GM19351 (cell line): ENCODE data around the gene GON4L.
"Not testable (repeated sequence)": the region's sequence is repeated elsewhere in the genome, so short reads cannot be mapped to it uniquely, and the experiment has no call there.

Experiments
- ATAC-seq: cut with Tn5 transposase; IDR thresholded peaks from one replicate; pipeline ENCODE4 v1.9.1; 2021; ENCODE audit warnings: mild to moderate bottlenecking, moderate library complexity; ENCODE audit not compliant: unreplicated experiment

GON4L gene

DNA sequence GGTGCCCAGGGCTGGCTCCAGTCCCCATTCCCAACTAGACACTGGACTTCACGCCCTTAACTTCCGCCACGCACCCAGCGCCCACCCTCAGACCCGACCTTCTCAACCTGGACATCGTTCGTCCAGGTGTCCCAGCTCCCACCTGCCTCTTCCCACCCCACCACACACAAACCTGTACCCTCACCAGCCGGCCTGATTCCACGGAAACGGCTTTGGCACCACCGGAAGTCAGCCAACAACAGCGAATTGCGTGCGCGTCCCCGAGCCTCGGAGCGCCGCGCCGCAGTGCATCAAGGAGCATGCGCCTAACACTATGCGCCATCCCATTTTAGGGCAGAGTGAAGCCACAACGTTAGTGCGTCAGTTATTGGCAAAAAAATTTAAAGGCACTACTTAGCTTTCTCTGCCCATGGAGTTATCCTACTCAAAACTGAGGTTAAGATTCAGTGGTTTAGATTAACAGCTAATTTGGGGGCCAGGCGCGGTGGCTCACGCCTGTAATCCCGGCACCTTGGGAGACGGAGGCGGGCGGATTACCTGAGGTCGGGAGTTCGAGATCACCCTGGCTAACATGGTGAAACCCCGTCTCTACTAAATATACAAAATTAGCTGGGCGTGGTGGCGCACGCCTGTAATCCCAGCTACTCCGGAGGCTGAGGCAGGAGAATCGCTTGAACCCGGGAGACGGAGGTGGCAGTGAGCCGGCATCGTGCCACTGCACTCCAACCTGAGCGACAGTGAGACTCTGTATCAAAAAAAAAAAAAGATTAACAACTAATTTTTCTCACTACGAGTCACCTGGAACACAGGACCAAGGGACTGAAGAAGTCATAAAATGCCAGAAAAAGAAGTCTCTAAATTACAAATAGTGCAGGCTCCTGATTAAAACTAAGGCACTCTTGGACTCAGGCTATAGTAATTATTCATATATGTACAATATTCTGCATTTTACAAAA is at the start of gene GON4L:
Gene GON4L (minus strand): TSS at position 240 of the 956 bp plus-strand sequence. CDS start 3,434 bp downstream, outside the sequence.
- ATAC-seq: peak; percentile 50

DNA sequence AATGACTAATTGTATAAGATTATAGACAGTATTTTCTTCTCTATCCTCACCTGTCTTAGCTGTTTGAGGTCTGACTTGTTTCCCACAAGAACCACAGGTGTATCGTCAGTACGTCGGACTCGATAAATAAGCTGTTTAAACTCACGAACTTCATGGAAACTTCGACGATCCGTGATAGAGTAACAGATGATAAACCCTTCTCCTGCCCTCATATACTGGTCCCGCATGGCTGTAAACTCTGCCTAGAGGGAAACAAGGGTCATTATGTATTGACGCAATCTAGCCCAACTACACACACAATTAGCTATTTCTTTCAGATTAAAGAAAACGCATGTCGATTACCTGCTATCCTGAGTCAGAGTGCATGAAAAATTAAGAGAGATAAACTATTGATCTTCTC is 47.2 kb upstream of the GON4L start:
- no peak for ATAC-seq

- no peak for ATAC-seq
Observed at GRCh38 chr1:155900161-155900560, 43.1 kb upstream of the GON4L start.

DNA sequence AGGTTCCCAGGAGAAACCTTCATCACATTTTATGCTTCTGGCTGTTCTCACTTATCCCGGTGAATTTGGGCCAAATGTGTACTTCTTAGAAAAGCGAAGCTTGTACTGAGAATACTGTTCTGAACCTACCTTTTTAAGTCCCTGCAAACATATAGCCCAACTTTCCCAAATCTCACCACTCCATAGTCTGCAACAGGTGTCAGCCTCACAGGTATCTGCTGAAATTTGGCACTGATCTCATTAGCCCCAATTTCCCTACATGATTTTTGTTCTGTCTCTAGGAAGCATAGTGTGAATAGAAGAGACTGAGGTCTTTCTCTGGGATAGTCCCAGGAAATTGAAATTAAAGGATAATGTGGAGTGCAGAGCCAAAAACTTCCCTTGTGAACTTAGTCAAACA is 42.7 kb upstream of the GON4L start:
- no peak for ATAC-seq

- no peak for ATAC-seq
Observed at GRCh38 chr1:155898888-155899287, 41.9 kb upstream of the GON4L start.

DNA sequence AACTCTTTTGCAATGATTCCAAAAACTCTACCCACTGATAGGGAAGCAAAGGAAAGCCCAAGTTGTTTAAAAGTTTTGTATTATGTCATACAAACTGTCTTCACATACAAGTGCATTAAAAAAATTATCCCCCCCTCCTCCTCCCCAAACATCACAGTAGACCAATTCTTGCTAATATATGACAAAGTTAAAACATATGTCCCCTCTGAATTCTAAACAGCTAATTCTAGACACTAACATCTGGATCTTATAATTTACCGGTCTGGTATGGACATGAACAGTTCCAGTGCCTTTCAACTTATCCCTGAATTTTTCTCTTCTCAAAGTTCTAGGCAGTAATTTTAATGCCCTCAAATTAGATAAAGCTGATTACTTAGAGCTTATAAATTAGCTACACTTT is 40.7 kb upstream of the GON4L start:
- ATAC-seq: no peak

DNA sequence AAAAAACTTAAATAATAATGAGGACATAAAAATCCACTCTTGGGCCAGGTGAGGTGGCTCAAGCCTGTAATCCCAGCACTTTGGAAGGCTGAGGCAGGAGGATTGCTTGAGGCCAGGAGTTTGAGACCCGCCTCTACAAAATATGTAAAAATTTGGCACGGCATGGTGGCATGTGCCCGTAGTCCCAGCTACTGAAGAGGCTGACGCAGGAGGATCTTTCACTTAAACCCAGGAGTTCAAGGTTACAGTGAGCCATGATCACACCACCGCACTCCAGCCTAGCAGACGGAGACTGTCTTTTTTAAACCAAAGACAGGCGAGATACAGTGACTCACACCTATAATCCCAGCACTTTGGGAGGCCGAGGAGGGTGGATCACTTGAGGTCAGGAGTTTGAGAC is 39.5 kb upstream of the GON4L start:
- ATAC-seq: not testable (repeated sequence)

DNA sequence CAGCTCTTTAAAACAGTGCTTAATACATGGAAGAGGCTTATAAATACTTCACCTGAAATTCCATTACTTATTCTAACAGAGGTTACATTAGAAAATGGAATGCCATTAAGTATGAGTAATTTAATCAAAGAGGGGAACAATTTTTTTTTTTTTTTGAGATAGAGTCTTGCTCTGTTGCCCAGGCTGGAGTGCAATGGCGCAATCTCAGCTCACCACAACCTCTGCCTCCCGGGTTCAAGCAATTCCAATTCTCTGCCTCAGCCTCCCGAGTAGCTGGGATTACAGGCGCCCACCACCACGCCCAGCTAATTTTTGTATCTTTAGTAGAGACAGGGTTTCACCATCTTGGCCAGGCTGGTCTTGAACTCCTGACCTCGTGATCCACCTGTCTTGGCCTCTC is 38.6 kb upstream of the GON4L start:
- ATAC-seq: not testable (repeated sequence)

DNA sequence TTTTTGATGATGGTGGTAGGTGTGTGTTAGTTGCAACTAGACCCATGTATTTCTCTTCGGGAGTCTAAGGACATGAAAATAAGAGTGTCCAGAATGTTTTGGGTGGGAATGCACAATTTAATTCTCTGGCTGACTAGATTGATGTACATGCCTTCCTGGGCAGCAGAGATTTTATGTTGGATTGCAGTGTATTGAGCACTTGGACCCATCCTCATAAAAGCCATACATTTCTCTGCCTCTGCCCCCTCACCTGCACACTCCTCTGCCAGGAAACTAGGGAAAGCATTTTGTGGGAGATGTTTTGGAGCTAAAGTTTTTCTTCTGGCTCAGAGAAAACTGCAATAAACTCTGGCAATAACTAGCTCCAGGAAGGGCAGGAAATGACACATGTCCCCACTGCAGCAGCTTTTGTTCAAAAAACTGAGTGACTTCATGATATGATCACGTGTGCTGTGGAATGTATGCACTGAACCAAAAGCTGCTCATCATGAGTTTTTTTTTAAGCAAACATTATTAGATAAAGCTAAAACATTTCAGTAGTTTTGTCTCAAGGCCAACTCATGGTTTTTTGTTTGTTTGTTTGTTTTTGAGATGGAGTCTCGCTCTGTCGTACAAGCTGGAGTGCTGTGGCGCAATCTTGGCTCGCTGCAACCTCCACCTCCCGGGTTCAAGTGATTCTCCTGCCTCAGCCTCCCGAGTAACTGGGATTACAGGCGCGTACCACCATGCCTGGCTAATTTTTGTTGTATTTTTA is 36.6 kb upstream of the GON4L start:
- no peak for ATAC-seq

DNA sequence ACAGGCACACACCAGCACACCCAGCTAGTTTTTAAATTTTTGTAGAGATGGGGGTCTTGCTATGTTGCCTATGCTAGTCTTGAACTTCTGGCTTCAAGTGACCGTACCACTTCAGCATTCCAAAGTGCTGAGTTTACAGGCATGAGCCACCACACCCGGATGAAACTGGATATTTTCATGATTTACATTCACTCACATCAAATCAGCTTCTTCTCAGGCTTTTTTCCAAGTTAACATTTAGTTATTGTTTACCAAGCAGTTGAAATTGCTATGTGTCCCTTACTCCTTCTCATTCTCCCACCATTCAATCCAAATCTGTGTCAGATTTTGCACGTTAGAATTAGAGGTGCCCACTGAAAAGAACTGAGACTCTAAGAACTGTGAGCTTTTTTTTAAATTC is 35.8 kb upstream of the GON4L start:
- ATAC-seq: no peak

DNA sequence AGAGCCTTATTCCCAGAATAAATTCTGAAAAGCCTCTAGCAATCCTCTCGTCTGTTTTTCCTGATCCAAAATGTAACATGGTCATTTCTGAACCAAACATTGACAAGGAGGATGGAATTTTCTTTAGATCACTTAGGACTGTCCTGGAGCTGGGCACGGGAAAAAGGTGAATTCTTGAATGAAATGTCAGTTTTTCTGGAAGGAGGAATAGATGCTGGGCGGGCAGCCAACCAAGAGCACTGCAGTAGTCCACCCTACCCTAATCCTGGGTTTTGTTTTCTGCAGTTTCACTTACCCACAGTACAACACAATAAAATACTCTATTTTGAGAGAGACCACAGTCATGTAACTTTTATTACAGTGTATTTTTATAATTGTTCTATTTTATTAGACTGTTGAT is 33.2 kb upstream of the GON4L start:
- ATAC-seq: no peak

GRCh38 chr1:155889566-155889965 is 32.6 kb upstream of the GON4L start:
- ATAC-seq: no peak

DNA sequence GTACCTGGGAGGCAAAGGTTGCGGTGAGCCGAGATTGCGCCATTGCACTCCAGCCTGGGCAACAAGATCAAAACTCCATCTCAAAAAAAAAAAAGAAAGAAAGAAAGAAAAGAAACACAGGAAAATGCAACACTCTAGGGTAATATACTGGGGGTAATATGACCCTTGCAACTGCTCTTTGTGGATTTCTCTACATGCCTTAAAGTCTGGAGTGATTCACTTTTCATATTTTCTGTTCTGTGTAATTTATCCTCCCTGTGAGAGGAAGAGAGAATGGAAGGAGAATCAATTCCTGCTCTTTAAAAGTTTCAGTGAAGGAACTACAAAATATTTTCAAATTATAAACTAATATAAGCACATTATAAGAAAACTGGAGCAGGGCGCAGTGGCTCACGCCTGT is 31.5 kb upstream of the GON4L start:
- ATAC-seq: no peak

DNA sequence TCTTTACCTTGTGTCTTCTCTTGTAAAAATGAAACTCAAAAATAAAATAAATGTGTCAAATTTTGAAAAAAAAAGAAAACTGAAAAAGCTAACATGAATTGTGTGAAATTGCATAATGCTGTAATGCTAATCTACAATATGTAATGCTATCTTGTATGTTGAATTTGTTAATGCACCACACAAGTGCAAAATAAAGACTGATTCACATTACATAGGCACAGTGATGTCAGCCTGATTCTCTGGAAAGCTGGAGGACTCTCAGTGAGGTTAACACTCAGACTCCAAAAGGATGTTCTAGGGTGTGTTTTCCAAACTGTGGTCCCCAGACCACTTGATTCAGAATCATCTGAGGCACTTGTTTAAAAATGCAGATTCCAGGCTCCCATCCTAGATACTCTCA is 28.0 kb upstream of the GON4L start:
- ATAC-seq: no peak

- ATAC-seq: no peak
Observed at GRCh38 chr1:155884031-155884960, 27.3 kb upstream of the GON4L start.

DNA sequence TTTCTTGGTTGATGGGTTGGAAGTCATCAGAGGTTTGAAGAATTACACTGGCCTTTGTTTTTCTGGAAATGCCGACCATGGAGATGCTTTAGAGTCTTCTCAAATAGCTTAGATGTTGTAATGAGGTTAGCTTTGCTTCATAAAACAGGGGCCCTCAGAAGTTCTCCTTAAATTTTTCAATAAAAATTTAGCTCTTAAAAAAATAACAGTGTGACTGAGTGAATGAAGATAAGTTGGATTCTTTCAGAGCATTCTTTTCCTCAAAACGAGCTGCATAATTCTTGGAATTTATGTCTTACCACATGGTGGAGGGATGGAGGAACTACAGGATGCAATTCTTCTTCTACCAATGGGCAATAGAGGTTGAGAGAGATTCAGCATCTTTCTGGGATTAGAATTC is 25.8 kb upstream of the GON4L start:
- ATAC-seq: no peak

- no peak for ATAC-seq
Observed at GRCh38 chr1:155882235-155882634, 25.2 kb upstream of the GON4L start.

DNA sequence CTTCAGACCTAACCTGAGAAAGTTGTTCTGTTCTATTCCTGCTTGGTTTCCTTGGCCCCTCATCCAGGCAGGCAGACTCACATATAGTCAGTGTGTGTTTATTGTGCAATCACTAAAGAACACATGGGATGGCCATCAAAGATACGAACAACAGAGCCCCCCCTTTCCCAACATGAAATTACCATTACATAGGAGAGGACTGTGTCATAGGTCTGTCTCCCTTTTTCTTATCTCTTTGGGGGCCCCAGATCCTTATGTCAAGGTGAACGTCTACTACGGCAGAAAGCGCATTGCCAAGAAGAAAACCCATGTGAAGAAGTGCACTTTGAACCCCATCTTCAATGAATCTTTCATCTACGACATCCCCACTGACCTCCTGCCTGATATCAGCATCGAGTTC is 23.9 kb upstream of the GON4L start:
- no peak for ATAC-seq

GRCh38 chr1:155880251-155880650 is 23.2 kb upstream of the GON4L start:
- no peak for ATAC-seq

DNA sequence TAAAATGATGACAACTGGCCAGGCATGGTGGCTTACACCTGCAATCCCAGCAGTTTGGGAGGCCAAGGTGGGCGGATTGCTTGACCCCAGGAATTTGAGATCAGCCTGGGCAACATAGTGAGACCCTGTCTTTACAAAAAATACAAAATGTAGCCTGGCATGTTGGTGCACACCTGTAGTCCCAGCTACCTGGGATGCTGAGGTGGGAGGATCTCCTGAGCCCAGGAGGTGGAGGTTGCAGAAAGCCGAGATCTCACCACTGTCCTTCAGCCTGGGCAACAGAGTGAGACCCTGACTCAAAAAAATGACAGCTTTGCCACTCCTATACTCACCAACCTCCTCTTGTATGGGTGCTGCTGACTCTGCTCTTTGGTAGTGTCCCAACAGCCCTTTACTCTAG is 20.9 kb upstream of the GON4L start:
- no peak for ATAC-seq

- no peak for ATAC-seq
Observed at GRCh38 chr1:155873860-155874259, 16.8 kb upstream of the GON4L start.
